ENCODE data around the gene DPF3.

- TF ChIP-seq POLR2A (IDR thresholded peaks at IDR 0.05) (no peak), CTCF (IDR thresholded peaks at IDR 0.05) (no peak)
Measured at GRCh38 chr14:72906316-72906715, 12.4 kb upstream of the DPF3 start.

Measured in right lobe of liver (tissue), 4 donors.